ENCODE measurements around the gene MAP6D1.
A peak's percentile ranks its signal among the peaks of the same experiment; 100 is the strongest.

The MAP6D1 gene

DNA sequence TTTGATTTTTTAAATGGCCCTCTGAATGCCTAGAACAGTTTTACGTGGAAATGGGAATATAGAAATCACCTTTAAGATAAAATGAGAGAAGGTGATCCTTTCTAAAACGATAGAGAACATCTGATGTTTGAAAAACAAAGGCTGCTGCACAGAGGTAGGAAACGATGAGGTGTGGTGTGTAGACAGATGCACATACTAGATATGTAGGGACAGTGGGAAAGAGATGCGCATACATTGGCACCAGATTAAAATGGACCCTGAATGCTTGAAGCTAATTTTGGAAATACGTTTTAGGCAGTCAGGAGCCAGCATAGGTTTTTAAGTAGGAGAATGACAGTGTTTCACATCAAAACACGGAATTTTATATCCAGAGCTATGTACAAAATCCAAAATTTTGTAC, 29.0 kb downstream of the MAP6D1 start:
- no peak for DNase-seq

DNA sequence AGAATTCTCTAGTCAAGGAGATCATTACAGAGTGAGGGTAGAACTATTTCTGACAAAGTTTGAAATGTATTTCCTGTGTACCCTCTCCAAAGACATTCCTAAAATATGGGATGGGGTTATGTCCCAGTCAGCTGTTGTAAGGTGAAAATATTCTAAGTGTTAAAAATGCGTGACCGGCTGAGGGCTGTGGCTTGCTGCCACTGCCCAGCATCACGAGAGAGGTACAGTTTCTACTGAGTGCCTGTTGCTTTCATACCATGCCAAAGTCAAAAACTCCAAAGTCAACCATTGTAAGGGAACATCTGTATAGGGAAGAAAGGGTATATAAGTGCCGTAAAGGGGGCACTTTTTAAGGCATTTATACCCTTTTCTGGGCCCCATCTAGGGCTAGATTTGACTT, 30.9 kb downstream of the MAP6D1 start:
- DNase-seq, result no peak

DNA sequence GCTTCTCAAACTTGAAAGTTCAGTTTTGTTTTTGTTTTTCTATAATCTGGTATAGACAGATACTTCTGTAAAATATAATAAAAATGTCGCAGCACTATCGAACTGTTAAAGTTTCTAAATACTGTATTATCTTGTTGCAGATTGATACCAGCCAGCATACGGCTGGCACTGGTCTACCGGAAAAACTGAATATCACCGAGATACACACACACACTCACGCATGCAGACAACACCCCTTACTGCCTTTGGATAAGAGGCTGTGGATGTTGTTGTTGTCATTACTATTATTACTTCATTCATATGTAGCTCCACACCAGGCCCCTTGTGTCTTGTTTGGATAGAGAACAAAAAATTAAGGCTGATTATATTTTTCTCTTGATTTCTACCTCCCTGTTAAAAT, 32.4 kb downstream of the MAP6D1 start:
- DNase-seq, result no peak

DNA sequence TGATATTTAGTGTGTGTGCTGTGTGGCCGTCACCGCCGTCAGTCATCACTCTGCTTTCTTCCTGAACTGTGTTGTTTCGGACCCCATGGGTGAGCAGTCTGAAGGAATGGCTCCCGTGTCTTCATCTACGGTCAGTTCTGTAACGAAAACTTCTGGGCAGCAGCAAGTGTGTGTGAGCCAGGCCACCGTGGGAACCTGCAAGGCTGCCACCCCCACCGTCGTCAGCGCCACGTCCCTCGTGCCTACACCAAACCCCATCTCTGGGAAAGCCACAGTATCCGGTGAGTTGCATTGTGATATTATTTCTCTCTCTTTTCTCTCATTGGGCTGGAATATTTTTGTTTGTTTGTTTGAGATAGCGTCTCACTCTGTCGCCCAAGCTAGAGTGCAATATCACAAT, 34.7 kb downstream of the MAP6D1 start:
- DNase-seq, result no peak

DNA sequence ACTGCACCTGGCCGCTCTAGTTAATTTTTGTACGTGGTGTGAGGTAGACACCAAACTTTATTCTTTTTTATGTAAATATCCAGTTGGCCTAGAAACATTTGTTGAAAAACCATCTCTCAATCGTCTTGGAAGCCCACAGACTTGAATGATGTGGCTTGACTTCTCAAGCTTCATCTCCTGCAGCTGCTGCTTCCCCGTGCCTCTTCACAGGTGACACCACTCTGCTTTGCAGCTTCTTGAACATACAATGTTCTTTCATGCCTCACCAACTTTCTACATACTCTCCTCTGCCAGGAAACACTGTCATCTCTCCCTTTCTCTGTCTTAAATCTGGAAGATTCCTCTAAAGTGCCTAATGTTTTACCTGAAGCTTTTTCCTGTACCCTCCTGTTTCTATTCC, 35.6 kb downstream of the MAP6D1 start:
- no peak for DNase-seq

DNA sequence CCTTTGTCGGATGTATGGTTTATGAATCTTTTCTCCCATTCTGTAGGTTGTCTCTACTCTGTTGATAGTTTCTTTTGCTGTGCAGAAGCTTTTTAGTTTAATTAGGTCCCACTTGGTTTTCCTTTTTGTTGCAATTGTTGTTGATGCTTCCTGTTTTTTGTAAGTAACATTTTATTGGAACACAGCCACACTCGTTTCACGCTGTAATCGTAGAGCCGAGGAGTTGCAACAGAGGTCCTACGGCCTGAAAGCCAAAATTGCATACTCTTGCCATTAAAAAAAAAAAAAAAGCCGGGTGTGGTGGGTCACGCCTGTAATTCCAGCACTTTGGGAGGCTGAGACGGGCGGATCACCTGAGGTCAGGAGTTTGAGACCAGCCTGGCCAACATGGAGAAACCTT, 40.9 kb downstream of the MAP6D1 start:
- peak; percentile 73 to 86 (median 80) for DNase-seq

DNA sequence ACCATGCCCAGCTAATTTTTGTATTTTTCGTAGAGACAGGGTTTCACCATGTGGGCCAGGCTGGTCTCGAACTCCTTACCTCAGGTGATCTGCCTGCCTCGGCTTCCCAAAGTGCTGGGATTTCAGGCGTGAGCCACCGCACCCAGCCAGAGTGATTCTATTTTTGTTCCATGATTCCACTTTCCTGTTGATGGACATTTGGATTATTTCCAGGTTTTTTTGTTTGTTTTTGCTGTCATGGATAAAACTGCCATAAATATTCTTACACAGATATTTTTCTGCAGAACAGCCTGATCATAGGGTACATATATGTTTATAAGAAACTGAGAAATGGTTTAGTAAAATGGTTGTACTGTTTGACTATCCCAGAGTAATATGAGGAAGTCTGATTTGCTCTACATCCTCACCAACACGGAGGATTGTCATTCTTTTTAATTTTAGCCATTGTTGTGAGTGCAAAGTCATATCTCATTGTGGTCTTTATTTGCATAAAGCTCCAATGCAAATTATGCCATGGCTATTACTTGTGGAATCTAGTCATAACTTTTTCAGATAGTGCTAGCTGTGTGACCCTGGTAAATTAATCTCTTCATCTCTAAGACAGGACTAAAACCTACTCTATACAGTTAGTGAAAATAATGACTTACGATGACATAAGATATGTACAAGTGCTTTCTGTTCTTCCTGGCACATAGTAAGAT, 42.7 kb downstream of the MAP6D1 start:
- peak in 1 of 3 donors; percentile 14 for DNase-seq

DNA sequence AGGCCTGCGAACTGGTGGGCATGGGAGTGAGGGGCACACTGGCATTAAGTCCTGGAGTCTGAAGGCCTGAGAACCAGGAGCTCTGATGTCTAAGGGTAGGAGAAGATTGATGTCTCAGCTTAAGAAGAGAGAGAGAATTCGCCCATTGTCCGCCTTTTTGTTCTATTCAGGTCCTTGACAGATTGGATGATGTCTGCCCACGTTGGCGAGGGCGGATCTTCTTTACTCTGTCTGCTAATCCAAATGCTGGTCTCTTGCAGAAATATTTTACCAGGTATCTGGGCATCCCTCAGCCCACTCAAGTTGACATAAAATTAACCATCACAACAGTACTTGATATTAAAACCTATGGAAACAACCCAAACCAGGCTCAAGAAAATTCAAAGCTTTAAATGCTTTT, 44.1 kb downstream of the MAP6D1 start:
- DNase-seq, result no peak

DNA sequence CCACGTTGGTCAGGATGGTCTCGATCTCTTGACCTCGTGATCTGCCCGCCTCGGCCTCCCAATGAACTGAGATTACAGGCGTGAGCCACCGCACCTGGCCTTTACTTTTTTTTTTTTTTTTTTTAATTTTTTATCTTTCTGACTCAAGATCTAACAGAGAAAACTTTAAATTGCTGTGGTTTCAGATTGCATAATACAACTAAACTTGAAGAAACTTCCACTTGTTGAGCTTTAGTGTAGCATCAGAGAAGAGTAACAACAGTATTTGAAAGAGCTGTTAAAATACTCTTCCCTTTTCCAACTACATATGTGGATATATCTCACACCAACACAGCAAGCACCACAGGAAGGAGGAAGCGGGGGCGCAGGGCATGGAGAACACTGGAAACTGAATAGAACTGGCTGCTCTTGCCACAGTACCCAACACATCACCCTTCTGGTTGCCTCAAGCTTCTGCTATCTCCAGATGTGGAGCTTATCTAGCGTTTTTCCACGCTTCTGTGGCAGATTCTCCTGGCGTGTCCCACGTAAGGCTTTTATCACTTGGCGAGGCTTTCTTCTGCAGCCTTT, 45.4 kb downstream of the MAP6D1 start:
- DNase-seq, result peak; percentile 82 to 86 (median 85)

DNA sequence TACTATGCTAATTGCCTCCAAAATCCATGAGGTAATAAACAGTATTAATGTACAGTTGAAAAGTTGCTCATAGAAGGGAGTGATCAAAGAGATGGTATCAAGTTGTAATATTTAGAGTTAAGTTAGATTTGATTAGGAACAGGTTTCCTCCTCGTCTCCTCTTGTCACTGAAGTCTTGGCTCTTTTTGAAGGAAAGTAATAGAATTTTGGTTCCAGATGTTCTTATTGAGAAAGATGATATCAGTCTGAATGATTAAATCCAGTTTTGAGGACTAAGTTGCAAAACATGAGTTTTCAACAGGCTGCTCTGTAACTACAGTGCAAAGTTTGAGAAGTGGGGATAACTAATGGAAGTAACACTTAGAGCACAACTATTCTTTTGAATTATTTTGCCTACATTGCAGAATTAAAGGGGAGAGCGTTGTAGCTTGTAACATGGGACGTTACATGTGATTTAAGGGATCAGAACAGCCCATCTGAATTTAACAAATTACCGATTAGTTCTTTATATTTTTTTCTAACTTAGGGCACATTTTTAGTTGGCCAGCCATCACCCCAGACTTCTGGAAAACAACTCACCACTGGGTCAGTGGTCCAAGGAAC, 48.3 kb downstream of the MAP6D1 start:
- no peak for DNase-seq

DNA sequence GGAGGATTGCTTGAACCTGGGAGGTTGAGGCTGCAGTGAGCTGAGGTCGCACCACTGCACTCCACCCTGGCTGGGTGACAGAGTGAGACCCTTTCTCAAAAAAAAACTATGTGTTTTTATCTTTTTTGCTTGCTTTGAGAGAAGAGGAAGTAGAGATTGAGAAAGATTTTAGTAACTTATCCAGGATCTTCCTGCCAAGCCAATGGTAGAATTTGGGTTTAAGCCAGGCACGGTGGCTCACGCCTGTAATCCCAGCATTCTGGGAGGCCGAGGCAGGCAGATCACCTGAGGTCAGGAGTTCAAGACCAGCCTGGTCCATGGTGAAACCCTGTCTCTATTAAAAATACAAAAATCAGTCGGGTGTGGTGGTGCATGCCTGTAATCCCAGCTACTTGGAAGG, 48.9 kb downstream of the MAP6D1 start:
- peak; percentile 13 to 35 (median 29) for DNase-seq

DNA sequence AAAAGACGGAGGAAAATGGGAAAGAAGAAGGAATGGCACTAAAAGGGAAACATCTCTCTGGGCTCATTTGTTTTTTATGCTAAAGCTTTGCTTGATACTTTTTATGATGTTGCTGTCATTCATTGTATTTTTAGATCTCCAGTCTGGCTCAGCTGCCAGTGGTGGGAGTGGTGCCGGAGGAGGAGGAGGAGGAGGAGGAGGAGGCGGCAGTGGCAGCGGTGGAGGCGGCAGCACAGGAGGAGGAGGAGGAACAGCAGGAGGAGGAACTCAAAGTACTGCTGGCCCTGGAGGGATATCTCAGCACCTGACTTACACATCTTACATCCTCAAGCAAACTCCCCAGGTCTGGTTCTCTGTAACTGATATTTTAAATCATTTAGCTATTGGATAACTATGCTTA, 49.6 kb downstream of the MAP6D1 start:
- DNase-seq, result peak in 2 of 3 donors; percentile 8 to 37

DNA sequence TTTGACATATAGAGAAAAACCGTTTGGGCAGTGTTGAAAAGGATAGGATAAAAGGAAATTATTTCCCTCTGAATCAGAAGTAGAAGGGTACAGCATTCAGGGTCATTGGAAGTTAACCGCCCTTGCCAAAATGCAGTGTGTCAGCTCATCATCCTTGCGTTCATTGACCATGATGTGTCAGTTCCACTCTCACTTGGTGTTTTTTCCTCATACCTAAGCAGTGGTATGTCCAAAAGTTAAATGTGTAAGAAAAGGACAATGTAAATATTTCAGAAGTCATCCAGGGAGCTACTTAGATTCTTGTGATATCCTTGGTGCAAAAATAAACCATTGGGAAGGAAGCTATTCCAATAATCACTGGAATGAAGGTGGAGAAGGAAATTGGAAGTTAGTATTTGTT, 50.7 kb downstream of the MAP6D1 start:
- DNase-seq, result no peak

DNA sequence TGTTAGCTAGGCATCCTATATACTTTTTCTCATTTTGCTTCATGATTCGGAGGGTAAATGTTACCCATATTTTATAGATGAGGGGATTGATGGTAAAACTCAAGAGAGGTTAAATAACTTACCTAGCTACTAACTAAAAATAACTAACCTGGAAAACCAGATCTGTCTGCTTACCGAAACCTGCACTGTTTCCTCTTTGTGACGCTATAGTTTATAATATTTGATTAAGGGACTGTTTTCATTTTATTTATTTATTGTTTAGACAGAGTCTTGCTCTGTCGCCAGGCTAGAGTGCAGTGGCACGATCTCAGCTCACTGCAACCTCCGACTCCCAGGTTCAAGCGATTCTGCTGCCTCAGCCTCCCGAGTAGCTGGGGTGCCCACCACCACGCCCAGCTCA, 55.9 kb downstream of the MAP6D1 start:
- no peak for DNase-seq

DNA sequence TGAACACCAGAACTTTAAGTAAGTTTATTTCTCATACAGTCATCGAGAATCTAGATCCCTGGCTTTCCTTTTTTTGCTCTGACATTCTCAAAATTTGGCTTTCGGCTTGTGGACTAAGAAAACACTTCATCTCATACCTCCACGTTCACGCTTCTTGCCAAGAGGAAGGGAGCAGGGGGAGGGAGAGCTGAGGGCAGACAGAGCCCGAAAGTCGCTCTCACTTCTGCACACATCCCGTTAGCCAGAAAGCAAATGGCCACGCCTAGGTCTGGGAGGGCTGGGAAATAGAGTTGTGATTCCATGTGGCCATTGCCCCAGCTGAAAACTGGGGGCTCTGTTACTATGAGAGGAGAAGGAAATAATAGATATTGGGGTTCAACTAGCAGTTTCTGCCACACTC, 57.3 kb downstream of the MAP6D1 start:
- DNase-seq, result no peak

DNA sequence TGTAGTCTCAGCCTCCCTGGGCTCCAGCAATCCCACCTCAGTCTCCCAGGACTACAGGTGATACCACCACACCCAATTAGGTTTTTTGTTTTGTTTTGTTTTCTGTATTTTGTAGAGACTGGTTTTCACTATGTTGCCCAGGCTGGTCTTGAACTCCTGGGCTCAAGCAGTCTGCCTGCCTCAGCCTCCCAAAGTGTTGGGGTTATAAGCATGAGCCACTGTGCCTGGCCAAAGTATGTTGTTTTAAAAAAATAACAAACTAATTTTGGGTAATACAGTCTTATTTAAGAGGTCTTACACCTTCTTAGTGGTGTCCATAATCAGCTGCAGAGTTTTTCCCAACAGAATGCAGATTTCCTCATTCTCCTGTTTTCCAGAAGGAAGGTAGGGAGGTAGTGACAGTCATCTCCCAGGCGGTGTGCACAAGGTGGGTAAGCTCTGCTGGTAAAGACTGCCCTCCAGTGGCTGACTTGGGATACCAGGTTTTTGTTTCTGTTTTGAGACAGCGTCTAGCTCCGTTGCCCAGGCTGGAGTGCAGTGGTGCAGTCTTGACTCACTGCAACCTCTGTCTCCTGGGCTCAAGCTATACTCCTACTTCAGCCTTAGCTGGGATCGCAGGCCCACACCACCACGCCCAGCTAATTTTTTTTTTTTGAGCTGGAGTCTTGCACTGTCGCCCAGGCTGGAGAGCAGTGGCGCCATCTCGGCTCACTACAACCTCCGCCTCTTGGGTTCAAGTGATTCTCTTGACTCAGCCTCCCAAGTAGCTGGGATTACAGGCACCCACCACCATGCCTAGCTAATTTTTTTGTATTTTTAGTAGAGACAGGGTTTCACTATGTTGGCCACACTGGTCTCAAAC, 58.4 kb downstream of the MAP6D1 start:
- peak; percentile 69 to 76 (median 74) for DNase-seq

DNA sequence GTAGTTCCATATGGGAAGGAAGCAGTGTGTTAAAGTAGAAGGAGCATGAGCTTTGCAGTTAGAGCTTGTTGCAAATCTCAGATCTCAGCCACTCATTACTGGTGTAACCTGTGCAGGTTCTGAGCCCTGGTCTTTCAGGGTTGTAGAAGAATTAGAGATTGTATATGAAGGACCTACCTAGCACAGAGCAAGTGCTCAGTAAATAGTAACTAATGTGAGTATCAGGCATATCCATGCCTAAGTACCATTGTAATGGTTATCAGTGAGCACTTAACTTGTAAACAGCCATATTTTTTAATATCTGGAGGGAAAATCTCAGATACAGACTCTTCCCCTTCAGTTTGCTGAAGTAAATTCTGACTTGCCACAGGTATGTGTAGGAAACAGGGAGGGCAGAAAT, 59.3 kb downstream of the MAP6D1 start:
- DNase-seq, result no peak

Measured in suppressor macrophage treated with lipopolysaccharide for 1 hour (primary cell).